Measurements from ENCODE around the gene CBFA2T2.
"Not testable (repeated sequence)": the region's sequence is repeated elsewhere in the genome, so short reads cannot be mapped to it uniquely, and the experiment has no call there.

Gene CBFA2T2

DNA sequence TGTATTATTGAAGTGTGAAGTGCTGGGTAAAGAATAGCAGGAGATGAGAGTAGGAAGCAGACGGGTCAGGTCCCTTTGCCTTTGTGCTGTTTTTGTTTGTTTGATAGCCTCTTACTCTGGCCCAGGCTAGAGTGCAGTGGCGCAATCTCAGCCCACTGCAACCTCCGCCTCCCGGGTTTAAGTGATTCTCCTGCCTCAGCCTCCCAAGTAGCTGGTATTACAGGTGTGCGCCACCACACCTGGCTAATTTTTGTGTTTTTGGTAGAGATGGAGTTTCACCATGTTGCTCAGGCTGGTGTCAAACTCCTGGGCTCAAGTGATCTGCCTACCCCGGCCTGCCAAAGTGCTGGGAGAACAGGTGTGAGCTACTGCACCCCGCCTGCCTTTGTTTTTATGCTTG is 18.1 kb downstream of the CBFA2T2 start:
- DNase-seq, result not testable (repeated sequence)

DNA sequence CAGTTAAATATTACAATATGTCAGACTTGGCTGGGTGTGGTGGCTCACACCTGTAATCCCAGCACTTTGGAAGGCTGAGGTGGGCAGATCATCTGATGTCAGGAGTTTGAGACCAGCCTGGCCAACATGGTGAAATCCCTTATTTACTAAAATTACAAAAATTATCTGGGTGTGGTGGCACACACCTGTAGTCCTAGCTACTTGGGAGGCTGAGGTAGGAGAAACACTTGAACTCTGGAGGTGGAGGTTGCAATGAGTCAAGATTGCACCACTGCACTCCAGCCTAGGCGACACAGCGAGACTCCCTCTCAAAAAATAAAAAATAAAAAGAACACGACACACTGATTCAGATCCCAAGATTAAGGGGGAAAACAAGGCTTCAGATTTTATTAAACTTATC is 19.2 kb downstream of the CBFA2T2 start:
- DNase-seq, result not testable (repeated sequence)

DNA sequence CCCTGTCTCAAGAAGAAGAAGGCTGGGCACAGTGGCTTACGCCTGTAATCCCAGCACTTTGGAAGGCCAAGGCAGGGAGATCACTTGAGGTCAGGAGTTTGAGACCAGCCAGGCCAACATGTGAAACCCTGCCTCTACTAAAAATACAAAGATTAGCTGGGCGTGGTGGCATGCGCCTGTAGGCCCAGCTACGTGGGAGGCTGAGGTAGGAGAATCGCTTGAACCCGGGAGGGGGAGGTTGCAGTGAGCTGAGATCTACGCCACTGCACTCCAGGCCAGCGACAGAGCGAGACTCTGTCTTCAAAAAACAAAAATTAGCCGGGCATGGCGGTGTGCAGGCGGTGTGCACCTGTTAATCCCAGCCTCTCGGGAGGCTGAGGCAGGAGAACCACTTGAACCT is 22.0 kb downstream of the CBFA2T2 start:
- not testable (repeated sequence) for DNase-seq

- DNase-seq, result no peak
These were observed 25.8 kb downstream of the CBFA2T2 start for GRCh38 chr20:33515569-33516216.

DNA sequence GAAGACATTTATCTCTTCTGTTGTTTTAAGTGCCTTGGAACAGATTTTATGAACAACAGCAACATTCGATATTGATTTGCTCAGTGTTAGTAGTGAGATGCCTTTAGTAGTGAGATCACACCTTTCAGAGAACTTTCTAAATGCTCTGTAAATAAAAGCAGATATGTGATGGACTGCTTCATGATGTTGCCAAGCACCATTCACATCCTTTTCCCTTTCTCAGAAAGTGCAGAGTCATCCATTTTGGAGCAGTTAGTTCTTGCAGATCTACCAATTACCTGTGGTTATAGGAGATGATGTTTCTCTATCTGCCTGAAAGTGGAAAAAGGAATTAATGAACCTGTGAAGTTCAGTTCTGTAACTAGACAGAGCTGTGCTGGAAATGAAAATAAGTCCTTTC is 27.0 kb downstream of the CBFA2T2 start:
- DNase-seq, result no peak

- DNase-seq, result no peak
These were observed 28.2 kb downstream of the CBFA2T2 start for GRCh38 chr20:33518071-33518470.

GRCh38 chr20:33521461-33521860 is 31.6 kb downstream of the CBFA2T2 start:
- DNase-seq, result no peak

- no peak for DNase-seq
These were observed 32.4 kb downstream of the CBFA2T2 start for GRCh38 chr20:33522256-33522820.

DNA sequence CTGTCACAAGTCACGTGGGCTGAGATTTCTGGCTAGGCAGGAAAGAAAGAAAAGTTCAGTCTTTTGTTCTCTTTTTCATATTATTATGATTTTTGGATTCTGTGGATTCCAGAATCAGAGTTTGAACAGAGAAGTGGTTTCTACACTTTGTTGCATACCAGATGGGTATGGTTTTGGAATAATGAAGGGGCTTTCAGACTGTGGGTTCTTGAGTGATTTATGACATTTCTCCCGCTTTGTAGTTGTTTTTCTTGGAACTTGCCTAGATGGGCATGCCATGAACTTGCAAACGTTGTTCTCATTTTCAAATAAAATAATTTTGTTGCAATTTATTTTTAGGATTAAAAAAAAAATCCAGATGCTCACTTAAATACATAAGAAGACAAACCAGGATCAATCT is 34.4 kb downstream of the CBFA2T2 start:
- no peak for DNase-seq

- DNase-seq, result no peak
These were observed 36.9 kb downstream of the CBFA2T2 start for GRCh38 chr20:33526769-33527168.

DNA sequence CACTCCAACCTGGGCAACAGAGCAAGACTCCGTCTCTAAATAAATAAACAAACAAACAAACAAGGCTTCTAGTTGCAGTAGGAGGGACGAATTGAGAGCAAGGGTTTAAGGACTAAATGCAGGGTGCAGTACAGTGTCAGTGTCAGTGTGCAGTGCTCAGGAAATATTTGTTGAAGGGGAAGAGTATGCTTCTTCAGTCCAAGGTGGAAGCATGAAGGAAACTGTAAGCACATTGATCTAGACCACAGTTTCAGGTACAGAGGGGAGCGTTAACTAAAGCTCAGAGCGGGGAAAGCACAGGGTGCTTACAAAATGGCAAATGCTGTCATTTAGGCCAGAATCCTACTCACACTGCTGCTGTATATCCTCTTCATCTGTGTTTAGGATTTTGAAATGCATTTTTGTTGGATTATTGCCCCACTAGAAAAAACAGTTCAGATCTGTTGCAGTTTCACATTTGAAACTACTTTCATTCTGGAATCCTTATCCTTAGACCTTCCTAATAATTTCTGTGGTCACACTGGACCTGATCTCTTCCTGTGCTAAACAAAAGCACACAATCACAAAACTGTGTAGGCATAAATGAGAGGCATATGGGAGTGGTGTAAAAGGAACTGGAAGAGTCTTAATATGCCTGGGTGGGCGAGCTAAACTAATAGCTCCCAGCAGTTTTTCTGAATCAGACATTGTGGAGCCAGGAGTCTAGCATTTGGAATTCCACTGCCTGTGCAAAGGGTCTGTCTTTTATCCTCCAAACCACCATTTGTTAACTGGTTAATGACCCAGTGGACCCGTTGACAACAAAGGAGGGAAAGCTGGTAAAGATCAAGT is 41.4 kb downstream of the CBFA2T2 start:
- DNase-seq, result no peak

DNA sequence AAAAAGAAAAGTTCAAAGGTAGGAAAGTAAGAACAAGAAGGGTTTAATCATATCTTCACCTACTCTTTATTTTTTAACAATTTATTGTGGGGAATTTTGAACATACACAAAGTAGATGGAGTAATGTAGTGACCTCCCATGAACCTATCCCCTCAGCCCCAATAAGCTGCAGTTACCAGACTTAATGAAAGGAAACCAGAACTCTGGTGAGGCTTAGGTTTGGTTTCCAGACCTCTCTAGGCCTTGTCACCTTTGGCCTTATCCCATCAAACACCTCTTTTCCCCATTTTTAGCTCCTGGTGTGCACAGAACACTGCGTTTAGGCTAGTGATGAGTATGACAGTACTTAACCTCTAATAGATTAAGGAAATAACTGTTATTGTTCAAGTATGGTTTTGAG is 42.0 kb downstream of the CBFA2T2 start:
- no peak for DNase-seq

GRCh38 chr20:33532753-33533459 is 43.0 kb downstream of the CBFA2T2 start:
- no peak for DNase-seq

DNA sequence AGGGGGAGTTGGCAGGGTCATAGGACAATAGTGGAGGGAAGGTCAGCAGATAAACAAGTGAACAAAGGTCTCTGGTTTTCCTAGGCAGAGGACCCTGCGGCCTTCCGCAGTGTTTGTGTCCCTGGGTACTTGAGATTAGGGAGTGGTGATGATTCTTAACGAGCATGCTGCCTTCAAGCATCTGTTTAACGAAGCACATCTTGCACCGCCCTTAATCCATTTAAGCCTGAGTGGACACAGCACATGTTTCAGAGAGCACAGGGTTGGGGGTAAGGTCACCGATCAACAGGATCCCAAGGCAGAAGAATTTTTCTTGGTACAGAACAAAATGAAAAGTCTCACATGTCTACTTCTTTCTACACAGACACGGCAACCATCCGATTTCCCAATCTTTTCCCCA is 45.8 kb downstream of the CBFA2T2 start:
- not testable (repeated sequence) for DNase-seq

DNA sequence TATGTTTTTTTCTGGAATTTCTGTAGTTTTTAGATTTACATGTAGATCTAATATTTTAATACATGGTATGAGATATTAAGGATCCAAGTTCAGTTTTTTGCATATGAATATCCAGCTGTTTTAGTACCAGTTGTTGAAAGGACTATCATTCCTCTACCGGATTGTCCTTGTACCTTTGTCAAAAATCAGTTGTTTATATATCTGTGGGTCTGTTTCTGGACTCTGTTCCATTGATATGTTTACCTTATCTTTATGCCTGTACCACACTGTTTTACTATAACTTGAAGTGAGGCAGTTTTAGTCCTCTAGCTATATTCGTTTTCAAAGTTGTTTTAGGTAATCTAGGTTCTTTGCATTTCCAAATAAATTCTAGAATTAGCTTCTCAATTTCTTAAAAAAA is 47.7 kb downstream of the CBFA2T2 start:
- no peak for DNase-seq

DNA sequence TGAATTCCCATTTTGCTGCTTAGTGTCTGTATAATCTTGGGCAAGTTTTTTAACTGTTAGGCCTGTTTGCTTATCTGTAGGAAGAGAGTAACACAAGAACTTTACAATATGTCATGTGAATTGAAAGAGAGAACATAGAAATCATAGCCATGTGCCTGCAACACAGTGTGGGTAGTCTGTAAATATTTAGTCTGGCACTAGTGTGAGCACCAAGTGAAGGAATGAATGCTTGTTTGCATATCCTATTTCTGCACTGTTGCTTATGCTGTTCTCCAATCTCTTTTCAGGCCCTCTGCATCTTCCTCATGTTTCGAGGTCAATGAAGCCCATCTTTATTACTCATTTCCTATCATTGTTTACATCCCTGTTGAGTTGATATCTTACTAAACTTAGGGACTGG is 49.2 kb downstream of the CBFA2T2 start:
- DNase-seq, result no peak

GRCh38 chr20:33540427-33540826 is 50.5 kb downstream of the CBFA2T2 start:
- no peak for DNase-seq

DNA sequence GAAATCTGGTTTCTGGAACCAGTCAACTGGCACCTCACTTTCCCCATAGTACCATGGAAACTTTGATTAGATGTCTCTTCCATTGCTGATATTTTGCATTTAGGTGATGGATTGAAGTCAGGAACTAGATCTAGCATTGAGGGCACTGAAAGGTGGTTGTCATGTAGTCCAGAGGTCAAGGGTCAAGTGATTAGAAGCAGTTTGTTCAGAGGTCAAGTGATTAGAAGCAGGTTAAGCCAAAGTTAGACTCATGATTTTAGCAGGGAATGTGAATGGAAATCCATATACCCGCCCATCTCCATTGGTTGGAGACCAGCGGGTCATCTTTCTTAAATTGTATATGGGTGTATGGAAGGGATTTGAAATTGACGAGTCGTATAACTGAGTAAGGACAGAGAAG is 51.2 kb downstream of the CBFA2T2 start:
- no peak for DNase-seq

- no peak for DNase-seq
These were observed 51.9 kb downstream of the CBFA2T2 start for GRCh38 chr20:33541797-33542196.

DNA sequence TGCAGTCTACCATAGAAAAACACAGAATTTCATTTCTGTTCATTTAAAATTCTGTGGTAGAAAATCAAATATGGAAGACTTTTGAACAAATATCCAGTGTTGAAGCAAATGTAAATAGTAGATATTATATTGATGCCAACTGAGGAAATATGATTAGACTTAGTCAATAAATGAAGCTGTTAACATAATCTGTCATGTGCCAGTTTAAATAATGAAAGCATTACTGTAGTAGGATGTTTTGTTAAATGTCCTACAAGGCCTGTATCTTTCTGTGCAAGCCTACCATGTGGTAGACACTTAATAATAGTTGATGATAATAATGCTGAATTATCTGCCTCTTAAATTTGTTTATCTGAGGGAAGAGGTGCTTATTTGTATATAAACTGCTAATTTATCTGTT is 55.9 kb downstream of the CBFA2T2 start:
- no peak for DNase-seq

DNA sequence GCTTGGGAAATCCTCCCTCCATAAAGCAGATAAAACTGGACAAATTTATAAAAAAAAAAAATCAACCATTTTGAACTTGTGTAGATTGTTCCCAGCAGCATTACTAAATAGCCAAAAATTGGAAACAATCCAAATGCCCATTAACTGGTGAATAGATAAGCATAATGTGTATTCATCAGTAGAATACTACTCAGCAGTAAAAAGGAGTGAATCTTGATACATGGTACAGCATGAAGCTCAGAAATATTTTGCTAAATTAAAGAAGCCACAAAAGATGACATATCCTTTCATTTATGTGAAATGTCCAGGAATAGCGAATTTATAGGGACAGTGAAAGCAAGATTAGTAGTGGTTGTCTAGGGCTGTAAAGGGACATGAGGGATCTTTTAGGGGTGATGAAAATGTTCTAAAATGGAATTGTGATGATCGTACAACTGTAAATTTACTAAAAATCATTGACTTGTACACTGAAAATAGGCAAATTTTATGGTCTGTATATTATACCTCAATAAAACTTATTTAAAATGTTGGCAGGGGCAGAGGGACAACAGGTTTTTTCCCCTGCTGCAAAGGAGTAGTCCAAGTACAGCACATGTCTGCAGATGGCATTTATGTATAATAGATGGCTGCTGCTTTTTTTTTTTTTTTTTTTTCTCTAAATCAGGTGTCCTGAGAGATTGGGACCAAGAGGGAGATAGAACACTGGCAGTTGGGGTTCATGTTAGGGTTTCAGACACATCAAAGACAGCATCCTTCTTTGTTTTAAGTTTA is 59.5 kb downstream of the CBFA2T2 start:
- DNase-seq, result no peak

DNA sequence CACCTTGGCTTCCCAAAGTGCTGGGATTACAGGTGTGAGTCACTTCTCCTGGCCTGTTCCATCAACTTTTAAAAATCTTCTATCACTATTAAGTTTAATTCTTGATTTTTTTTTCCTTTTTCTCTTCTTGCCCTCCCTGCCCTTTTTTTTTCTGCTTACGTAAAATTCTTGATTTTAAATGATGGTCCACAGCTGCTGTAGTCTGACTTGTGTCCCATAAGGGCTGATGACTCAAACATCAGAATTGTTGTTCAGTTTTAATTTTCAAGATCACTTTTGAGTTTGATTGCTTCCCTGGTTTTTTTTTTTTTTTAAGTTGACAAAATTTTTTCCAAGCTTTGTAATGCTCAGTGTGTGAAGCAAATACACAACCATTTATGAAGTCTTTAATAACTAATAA is 61.9 kb downstream of the CBFA2T2 start:
- no peak for DNase-seq

GRCh38 chr20:33552519-33552918 is 62.6 kb downstream of the CBFA2T2 start:
- no peak for DNase-seq

Measured in stimulated activated CD4-positive, alpha-beta T cell treated with anti-CD3 and anti-CD28 coated beads, Interleukin-2, amount 100 ng/mL, for 48 hours (primary cell).